ENCODE data around the gene HID1. TPM values are rescaled to one million over a fixed set of nuclear protein-coding genes. Genes with fewer than 3 reads are reported as not detected.

Gene HID1
- total and polyA plus RNA-seq, 2 of the 4 experiments (the other 2 are of a cell fraction) = 0.18 to 1.7 TPM

GRCh38 chr17:74945543-74945942 lies 27.0 kb downstream of the HID1 start:
- H4K91ac ChIP-seq (ENCODE audit: insufficient read depth, low read depth, low read length) = no peak overlapping the region
- no peaks in the 10 kb centered on the region for H3K4me1 ChIP-seq (ENCODE audit: control insufficient read depth, insufficient read depth, low read length)
- H3K9me1 ChIP-seq (ENCODE audit: insufficient read depth, low read length) = no peaks in the 10 kb centered on the region
- ATAC-seq (ENCODE audit: low read depth) = no peak
- no peak overlapping the region for H2AK9ac ChIP-seq (replicated peaks; ENCODE audit: low read depth, low read length, poor library complexity)
- intact Hi-C loops (cut with micrococcal nuclease) = no loop called here
- no peak overlapping the region for H3K27ac ChIP-seq (ENCODE audit: insufficient read depth, low read length)
- BruUV-seq (replicated peaks) = no TSS peak
- no peak overlapping the region for H2BK120ac ChIP-seq (ENCODE audit: low read depth, low read length)
- H3K56ac ChIP-seq (ENCODE audit: extremely low read depth, insufficient read depth, low read length) = no peak overlapping the region
- no peaks in the 10 kb centered on the region for H3K36me3 ChIP-seq (ENCODE audit: control insufficient read depth, insufficient read depth, low read length)
- no peak overlapping the region for H3K18ac ChIP-seq (ENCODE audit: low read depth, low read length)
- H4K5ac ChIP-seq (ENCODE audit: low read depth, low read length) = no peak overlapping the region
- H3K14ac ChIP-seq (replicated peaks; ENCODE audit: low read depth, low read length) = no peak overlapping the region
- H2BK15ac ChIP-seq (ENCODE audit: low read depth, low read length) = no peak overlapping the region
- no peaks in the 10 kb centered on the region for H4K20me1 ChIP-seq (ENCODE audit: insufficient read depth, low read length)
- H3K9me3 ChIP-seq (ENCODE audit: control insufficient read depth, insufficient read depth, low read length) = no peaks in the 10 kb centered on the region
- no peaks in the 10 kb centered on the region for H3K79me1 ChIP-seq (ENCODE audit: low read depth in 1 of 2, low read length in 2 of 2)
- peaks cover 53% of the 10 kb centered on the region for H3K27me3 ChIP-seq (ENCODE audit: control insufficient read depth, insufficient read depth, low read length)
- in situ Hi-C loops (cut with MboI; ENCODE audit: low sequenced_read_pairs) = no loop called here
- no peak overlapping the region for H2BK20ac ChIP-seq (ENCODE audit: low read depth, low read length)
- POLR2A ChIA-PET (ENCODE audit: unreplicated experiment) = no interaction called here
- no peak overlapping the region for H3K4me3 ChIP-seq (ENCODE audit: insufficient read depth, low read depth, low read length)
- no peak overlapping the region for H3K4me2 ChIP-seq (ENCODE audit: low read depth, low read length)
- H2BK5ac ChIP-seq (ENCODE audit: low read depth, low read length, poor library complexity, severe bottlenecking) = no peak overlapping the region
- no peak for TF ChIP-seq CEBPB (IDR thresholded peaks at IDR 0.05; ENCODE audit: low read depth, low read length)
- TF ChIP-seq CTCF (conservative IDR thresholded peaks at IDR 0.05; ENCODE audit: low read depth, low read length) = no peak
- no peak for TF ChIP-seq BHLHE40 (IDR thresholded peaks at IDR 0.05; ENCODE audit: low read depth, low read length)
- no peak for TF ChIP-seq MAFK (IDR thresholded peaks at IDR 0.05; ENCODE audit: low read depth, low read length)
- no peak for TF ChIP-seq RCOR1 (IDR thresholded peaks at IDR 0.05; ENCODE audit: insufficient replicate concordance, low read length)
- no peak for TF ChIP-seq CHD1 (IDR thresholded peaks at IDR 0.05; ENCODE audit: low read depth, low read length)
- TF ChIP-seq FOS (IDR thresholded peaks at IDR 0.05; ENCODE audit: low read depth, low read length) = no peak
- no peak for TF ChIP-seq MAZ (IDR thresholded peaks at IDR 0.05; ENCODE audit: borderline replicate concordance, low read depth, low read length)
- no peak for TF ChIP-seq ELK1 (IDR thresholded peaks at IDR 0.05; ENCODE audit: borderline replicate concordance, low read depth, low read length)
- TF ChIP-seq NFE2L2 (IDR thresholded peaks at IDR 0.05; ENCODE audit: low read depth, low read length) = no peak
- TF ChIP-seq RFX5 (IDR thresholded peaks at IDR 0.05; ENCODE audit: low read depth, low read length) = no peak
- TF ChIP-seq, protein P1, sequence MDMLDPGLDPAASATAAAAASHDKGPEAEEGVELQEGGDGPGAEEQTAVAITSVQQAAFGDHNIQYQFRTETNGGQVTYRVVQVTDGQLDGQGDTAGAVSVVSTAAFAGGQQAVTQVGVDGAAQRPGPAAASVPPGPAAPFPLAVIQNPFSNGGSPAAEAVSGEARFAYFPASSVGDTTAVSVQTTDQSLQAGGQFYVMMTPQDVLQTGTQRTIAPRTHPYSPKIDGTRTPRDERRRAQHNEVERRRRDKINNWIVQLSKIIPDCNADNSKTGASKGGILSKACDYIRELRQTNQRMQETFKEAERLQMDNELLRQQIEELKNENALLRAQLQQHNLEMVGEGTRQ (IDR thresholded peaks at IDR 0.05; ENCODE audit: low read depth, low read length) = no peak
- no peak for TF ChIP-seq POLR2A (IDR thresholded peaks at IDR 0.05; ENCODE audit: low read depth, low read length)
- no peak for TF ChIP-seq MXI1 (IDR thresholded peaks at IDR 0.05; ENCODE audit: borderline replicate concordance, low read depth, low read length)
- no peak for TF ChIP-seq RAD21 (IDR thresholded peaks at IDR 0.05; ENCODE audit: low read length)
- no peak for TF ChIP-seq SMC3 (IDR thresholded peaks at IDR 0.05; ENCODE audit: low read depth, low read length)
- DNase-seq = no peak
- no peak overlapping the region for H2AK5ac ChIP-seq (ENCODE audit: low read depth, low read length)
- H3K23ac ChIP-seq (ENCODE audit: low read depth, low read length) = no peak overlapping the region
- no peak overlapping the region for H4K8ac ChIP-seq (ENCODE audit: low read depth in 2 of 2, low read length in 2 of 2)
- CTCF ChIA-PET = no interaction called here
- no peak overlapping the region for H2AFZ ChIP-seq (replicated peaks; ENCODE audit: low read length, poor library complexity)
- dilution Hi-C loops (cut with HindIII; ENCODE audit: low sequenced_read_pairs, unreplicated experiment) = no loop called here
- no peak overlapping the region for H3K4ac ChIP-seq (ENCODE audit: low read depth, low read length)
- H3K9ac ChIP-seq (ENCODE audit: low read depth, low read length) = no peak overlapping the region
- no CpG with 5 or more reads among the region's 6 CpGs for WGBS, 2 experiments (ENCODE audit: extremely low coverage in 2 of 2, insufficient read length in 1 of 2)
